T-cell (primary cell): ENCODE results near the gene TAF8. TPM values are rescaled to one million over a fixed set of nuclear protein-coding genes. Genes with fewer than 3 reads are reported as not detected.
A peak's percentile ranks its signal among the peaks of the same experiment; 100 is the strongest.

Source experiments
- ATAC-seq, 4 experiments: fragments of 200-7000 bp in 3 of 4; fragments of 150-1000 bp in 1 of 4; cut with Tn5 transposase; replicated peaks in 1 of 4; 1 replicate in 3 of 4; 2 replicates in 1 of 4; pipeline ENCODE4 v1.10.0; 2021; ENCODE audit warnings: moderate library complexity in 3 of 4, mild to moderate bottlenecking in 2 of 4, moderate number of reproducible peaks in 1 of 4
- CTCF ChIA-PET, 2 donors: fragments of 300-600 bp; sonication (Branson Sonifier 250); formaldehyde crosslinking; loops; one replicate each; lab custom pipeline; 2022; ENCODE audit warnings: antibody characterized with exemption in 2 of 2; lab: Charles Lee
- POLR2A ChIA-PET, 2 donors: fragments of 300-600 bp; sonication (Branson Sonifier 250); formaldehyde crosslinking; loops; one replicate each; lab custom pipeline; 2022; ENCODE audit warnings: antibody characterized with exemption in 2 of 2; lab: Charles Lee
- DNase-seq, 35 experiments: peaks; one replicate each; pipeline versions ENCODE4 v3.0.0 to v3.0.0-alpha.2; 2013 to 2023
- H3K27ac ChIP-seq: one replicate; pipeline ENCODE4 v1.5.1; 2013; ENCODE audit warnings: low read length
- H3K27me3 ChIP-seq, 2 experiments: replicated peaks in 1 of 2; 1 replicate in 1 of 2; 2 replicates in 1 of 2; pipeline versions ENCODE4 v1.6.1 to v1.7.0; 2013; ENCODE audit warnings: low read length in 1 of 2, mixed read lengths in 1 of 2; ENCODE audit not compliant: control insufficient read depth in 2 of 2, insufficient read depth in 2 of 2; ENCODE audit errors: extremely low read depth in 1 of 2
- H3K36me3 ChIP-seq, 2 donors: 1 replicate in 1 of 2; 2 replicates in 1 of 2; pipeline versions ENCODE4 v1.6.1 to v1.7.0; 2013; ENCODE audit warnings: low read length in 1 of 2; ENCODE audit not compliant: control insufficient read depth in 2 of 2, insufficient read depth in 1 of 2; ENCODE audit errors: extremely low read depth in 1 of 2
- H3K4me1 ChIP-seq, 2 experiments: 1 replicate in 1 of 2; 2 replicates in 1 of 2; pipeline versions ENCODE4 v1.6.1 to v1.7.0; 2013; ENCODE audit warnings: low read length in 2 of 2, mixed read lengths in 1 of 2; ENCODE audit not compliant: insufficient read depth in 2 of 2, control insufficient read depth in 1 of 2; ENCODE audit errors: extremely low read depth in 1 of 2
- H3K4me3 ChIP-seq, 2 donors: 1 replicate in 1 of 2; 2 replicates in 1 of 2; pipeline versions ENCODE4 v1.5.1 to v1.7.0; 2013; ENCODE audit warnings: mild to moderate bottlenecking in 2 of 2, low read length in 1 of 2, moderate library complexity in 1 of 2; ENCODE audit not compliant: control insufficient read depth in 1 of 2; ENCODE audit errors: extremely low read depth in 1 of 2
- H3K9me3 ChIP-seq: 2 replicates; pipeline ENCODE4 v1.7.0; 2013
- H3K27ac Mint-ChIP-seq, 2 donors: one replicate each; pipeline ENCODE4 v1.8.0; 2020 to 2021; ENCODE audit warnings: mild to moderate bottlenecking in 2 of 2, mixed read lengths in 2 of 2
- H3K27me3 Mint-ChIP-seq, 2 donors: one replicate each; pipeline ENCODE4 v1.8.0; 2021 to 2022; ENCODE audit warnings: mixed read lengths in 2 of 2
- H3K36me3 Mint-ChIP-seq: one replicate; pipeline ENCODE4 v1.8.0; 2021; ENCODE audit warnings: mixed read lengths
- H3K4me1 Mint-ChIP-seq, 3 donors: one replicate each; pipeline ENCODE4 v1.8.0; 2020 to 2022; ENCODE audit warnings: mixed read lengths in 3 of 3, mild to moderate bottlenecking in 1 of 3
- H3K4me3 Mint-ChIP-seq, 3 donors: one replicate each; pipeline ENCODE4 v1.8.0; 2020 to 2022; ENCODE audit warnings: mild to moderate bottlenecking in 3 of 3, mixed read lengths in 3 of 3, moderate library complexity in 3 of 3
- H3K9me3 Mint-ChIP-seq, 3 donors: one replicate each; pipeline ENCODE4 v1.8.0; 2020 to 2022; ENCODE audit warnings: mixed read lengths in 3 of 3
- WGBS: methylation state at CpG from one replicate; pipeline ENCODE4 v1.1.5; 2013; ENCODE audit warnings: missing lambda C conversion rate; ENCODE audit not compliant: insufficient coverage; 5-methylcytosine and 5-hydroxymethylcytosine counted together
- total RNA-seq, 35 experiments: library from RNA in 6 of 35; stranded (reverse) in 6 of 35; fragments of 120-200 nt in 1 of 35; gene quantifications; one replicate each; pipeline versions ENCODE4 v1.2.1 to v1.2.4 and lab custom pipeline; 2013 to 2026

The TAF8 gene
- total RNA-seq, 5 donors from 2014 or later (not counting 1 experiment from before 2014, with no cell fraction given), result 46.0 to 55.5 (median 47.6) TPM

DNA sequence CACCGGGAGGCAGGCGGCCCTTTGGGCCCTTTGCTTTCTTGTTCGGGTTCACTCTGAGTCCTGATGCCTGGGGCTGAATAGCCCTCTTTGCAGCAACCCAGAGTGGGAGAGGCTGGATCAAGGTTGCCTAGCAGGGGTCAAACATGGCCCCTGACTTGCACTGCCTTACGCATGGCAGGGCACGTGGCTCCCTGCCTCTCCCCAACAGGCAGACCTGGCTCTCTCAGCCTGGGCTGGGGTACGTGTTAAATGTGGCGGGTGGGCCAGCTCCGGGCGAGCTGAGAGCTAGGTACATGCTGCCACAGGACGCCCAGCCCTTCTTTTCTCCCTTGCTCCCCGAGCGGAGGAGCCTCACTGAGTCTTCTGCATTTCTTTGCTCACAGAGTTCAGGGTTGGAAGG is 84.8 kb downstream of the TAF8 start:
- Histone ChIP-seq H3K4me1 (no peaks in the 10 kb centered on the region), H3K4me3 (no peak overlapping the region), H3K36me3 (no peaks in the 10 kb centered on the region), H3K27me3 (peaks cover 0 to 14% of the 10 kb centered on the region in 2 experiments), H3K9me3 (no peaks in the 10 kb centered on the region), H3K27ac (no peak overlapping the region)
- H3K27ac Mint-ChIP-seq, result no peak overlapping the region
- H3K4me3 Mint-ChIP-seq, result no peak overlapping the region
- CTCF ChIA-PET, result no interaction called here
- no peaks in the 10 kb centered on the region for H3K36me3 Mint-ChIP-seq
- POLR2A ChIA-PET, result no interaction called here
- ATAC-seq (no peak), DNase-seq (no peak)
- H3K4me1 Mint-ChIP-seq, result peaks cover 0 to 7% (median 4%) of the 10 kb centered on the region in 3 donors
- H3K9me3 Mint-ChIP-seq, result no peaks in the 10 kb centered on the region
- WGBS, result 100% methylated on average over 7 of the region's 12 CpGs
- peaks cover 3% of the 10 kb centered on the region in 2 donors for H3K27me3 Mint-ChIP-seq

DNA sequence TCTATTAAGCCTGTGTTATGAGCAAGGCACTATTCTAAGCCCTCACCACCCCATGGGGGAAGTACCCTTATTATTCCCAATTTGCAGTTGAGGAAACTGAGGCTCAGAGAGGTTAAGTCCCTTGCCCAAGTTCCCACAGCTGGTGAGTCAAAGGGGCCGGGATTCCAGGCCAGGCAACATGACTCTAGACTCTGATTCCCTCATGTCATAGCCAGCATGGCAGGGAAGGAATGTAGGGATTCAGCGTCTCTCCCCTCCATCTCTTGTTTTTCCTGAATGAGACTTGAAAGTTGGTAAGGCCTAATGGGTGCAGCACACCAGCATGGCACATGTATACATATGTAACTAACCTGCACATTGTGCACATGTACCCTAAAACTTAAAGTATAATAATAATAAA is 85.4 kb downstream of the TAF8 start:
- no peaks in the 10 kb centered on the region for H3K4me1 ChIP-seq
- no peak overlapping the region for H3K27ac Mint-ChIP-seq
- H3K27ac ChIP-seq, result no peak overlapping the region
- ChIA-PET CTCF (no interaction called here), POLR2A (no interaction called here)
- whole genome bisulfite sequencing, result 100% methylated on average over 1 of the region's 2 CpGs
- peaks cover 0 to 16% of the 10 kb centered on the region in 2 experiments for H3K27me3 ChIP-seq
- no peak overlapping the region for H3K4me3 ChIP-seq
- no peak overlapping the region for H3K4me3 Mint-ChIP-seq
- H3K9me3 Mint-ChIP-seq, result no peaks in the 10 kb centered on the region
- peaks cover 5% of the 10 kb centered on the region in 2 donors for H3K27me3 Mint-ChIP-seq
- DNase-seq, result no peak
- H3K36me3 ChIP-seq, result no peaks in the 10 kb centered on the region
- H3K9me3 ChIP-seq, result no peaks in the 10 kb centered on the region
- no peak for ATAC-seq
- peaks cover 0 to 7% (median 4%) of the 10 kb centered on the region in 3 donors for H3K4me1 Mint-ChIP-seq
- no peaks in the 10 kb centered on the region for H3K36me3 Mint-ChIP-seq

DNA sequence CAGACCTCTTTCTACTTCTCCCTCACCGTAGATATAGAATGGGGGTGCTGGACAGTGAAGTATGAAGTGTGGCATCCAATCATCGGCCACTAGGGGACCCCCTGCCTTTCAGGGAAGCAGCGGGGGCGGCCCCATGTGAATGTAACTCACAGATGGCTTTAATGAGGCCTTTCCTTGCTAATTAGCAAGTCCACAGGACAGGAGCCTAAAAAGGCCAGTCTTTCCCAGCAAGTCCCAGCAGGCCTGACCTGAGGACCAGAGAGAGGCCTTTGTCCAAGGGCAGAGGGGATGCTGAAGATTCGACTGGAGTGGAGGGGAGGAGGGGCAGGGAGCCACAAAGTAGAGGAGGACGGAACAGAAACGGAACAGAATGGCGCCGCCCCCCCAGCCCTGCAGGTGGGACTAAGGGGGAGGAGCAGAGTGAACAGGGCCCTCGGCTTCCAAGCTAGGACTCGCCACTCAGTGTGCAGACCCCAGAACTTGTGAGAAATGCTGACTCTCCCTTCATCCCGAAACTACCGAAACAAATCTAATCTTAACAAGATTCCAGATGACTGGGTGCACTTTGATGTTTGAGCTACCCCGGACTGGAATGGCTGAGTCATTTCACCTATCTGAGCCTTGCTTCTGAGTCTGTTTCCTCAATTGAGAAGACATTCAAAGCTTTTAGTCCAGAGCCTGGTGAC is 86.3 kb downstream of the TAF8 start:
- POLR2A ChIA-PET, result no interaction called here
- H3K4me3 Mint-ChIP-seq, result peak overlapping the region in 1 of 3 donors; percentile 24
- peak in 5 of 35 experiments; percentile 10 to 30 (median 17) for DNase-seq

More for the DNA sequence above, 86.3 kb downstream of the TAF8 start:
- H3K36me3 ChIP-seq, result no peaks in the 10 kb centered on the region
- no peak overlapping the region for H3K4me3 ChIP-seq
- H3K9me3 ChIP-seq, result no peaks in the 10 kb centered on the region
- H3K27me3 ChIP-seq, result peaks cover 0 to 25% of the 10 kb centered on the region in 2 experiments
- no peak overlapping the region for H3K27ac ChIP-seq
- no peaks in the 10 kb centered on the region for H3K36me3 Mint-ChIP-seq
- no peak overlapping the region for H3K27ac Mint-ChIP-seq
- peaks cover 11 to 13% of the 10 kb centered on the region in 2 donors for H3K27me3 Mint-ChIP-seq
- ATAC-seq, result peak in 1 of 4 experiments; percentile 48
- CTCF ChIA-PET, result no interaction called here
- H3K9me3 Mint-ChIP-seq, result no peaks in the 10 kb centered on the region
- H3K4me1 Mint-ChIP-seq, result peaks cover 0 to 7% (median 4%) of the 10 kb centered on the region in 3 donors
- 31% methylated on average over 8 of the region's 14 CpGs for WGBS
- H3K4me1 ChIP-seq, result no peaks in the 10 kb centered on the region

Other genes starting within 250 kb of the TAF8 start
- 1 to 10 TPM; 2.5 to 5.2 (median 3.3) TPM for gene USP49, start 155.1 kb upstream of the TAF8 start, total RNA-seq
- 10 to 100 TPM in 3 of 5 donors, 1 to 10 TPM in 2; 5.4 to 12.1 (median 11.1) TPM for gene MED20, start 129.4 kb upstream of the TAF8 start, total RNA-seq
- gene BYSL, start 129.0 kb upstream of the TAF8 start, total RNA-seq, result 10 to 100 TPM in 3 of 5 donors, 1 to 10 TPM in 2; 3.5 to 20.5 (median 15.0) TPM
- 100 to 1,000 TPM; 265 to 532 (median 284) TPM for gene CCND3, start 108.7 kb upstream of the TAF8 start, total RNA-seq
- gene C6orf132, start 92.1 kb downstream of the TAF8 start, total RNA-seq, result under 1 TPM in 4 of 5 donors, not detected in 1; 0.05 to 0.18 (median 0.08) TPM
- not detected for gene GUCA1A, start 122.8 kb downstream of the TAF8 start, total RNA-seq
- gene GUCA1B, start 144.4 kb downstream of the TAF8 start, total RNA-seq, result 1 to 10 TPM; 1.3 to 5.3 (median 3.6) TPM
- gene MRPS10, start 167.3 kb downstream of the TAF8 start, total RNA-seq, result 10 to 100 TPM; 17.6 to 23.6 (median 20.5) TPM